NCI-H128 (cell line): ENCODE data around the gene RPL5.

Experiments
- DNase-seq: peaks from one replicate; lab custom pipeline; 2025; ENCODE audit not compliant: unreplicated experiment; lab: John Stamatoyannopoulos, UW

RPL5 gene

DNA sequence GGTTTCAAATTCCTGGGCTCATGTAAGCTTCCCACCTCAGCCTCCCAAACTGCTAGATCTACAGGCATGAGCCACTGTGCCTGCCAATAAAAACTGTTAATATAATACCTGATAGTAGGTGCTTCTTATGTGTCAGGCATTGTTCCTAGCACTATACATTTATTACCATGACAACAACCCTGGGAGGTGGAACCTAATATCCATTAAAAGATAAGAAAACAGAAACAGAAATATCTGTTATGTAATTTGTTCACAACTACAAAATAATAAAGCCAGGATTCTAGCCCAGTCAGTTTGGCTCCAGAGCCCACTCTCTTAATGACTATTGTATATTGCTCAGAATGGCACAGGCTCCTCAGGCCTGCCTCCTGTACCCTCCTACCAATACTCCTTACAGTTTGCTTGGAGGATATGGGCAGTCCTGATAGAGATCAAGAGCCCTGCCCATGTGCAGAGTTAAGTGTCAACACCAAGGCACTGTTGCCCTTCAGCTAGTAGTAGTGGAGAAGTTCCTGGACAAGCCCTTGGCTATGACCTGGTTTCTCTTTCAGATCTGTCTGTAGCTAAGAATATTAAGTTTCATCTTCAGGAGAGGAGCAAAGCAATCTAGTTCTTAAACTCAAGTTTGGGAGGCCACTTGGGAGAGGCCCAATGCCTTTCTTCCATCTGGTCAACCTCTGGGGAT, 22.4 kb downstream of the RPL5 start:
- DNase-seq = no peak

DNA sequence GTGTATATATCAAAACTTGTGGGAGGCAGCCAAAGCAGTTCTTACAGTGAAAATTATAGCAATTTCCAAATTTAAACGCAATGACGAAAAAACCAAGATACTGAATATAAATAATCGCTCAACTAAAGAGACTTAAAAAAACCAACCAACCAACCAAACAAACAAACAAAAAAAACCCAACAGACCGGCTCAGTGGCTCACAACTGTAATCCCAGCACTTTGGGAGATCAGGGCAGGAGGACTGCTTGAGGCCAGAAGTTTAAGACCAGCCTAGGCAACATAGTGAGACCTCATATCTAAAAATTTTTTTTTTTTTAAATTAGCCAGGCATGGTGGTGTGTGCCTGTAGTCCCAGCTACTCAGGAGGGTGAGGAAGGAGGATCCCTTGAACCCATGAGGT, 23.4 kb downstream of the RPL5 start:
- DNase-seq = no peak

DNA sequence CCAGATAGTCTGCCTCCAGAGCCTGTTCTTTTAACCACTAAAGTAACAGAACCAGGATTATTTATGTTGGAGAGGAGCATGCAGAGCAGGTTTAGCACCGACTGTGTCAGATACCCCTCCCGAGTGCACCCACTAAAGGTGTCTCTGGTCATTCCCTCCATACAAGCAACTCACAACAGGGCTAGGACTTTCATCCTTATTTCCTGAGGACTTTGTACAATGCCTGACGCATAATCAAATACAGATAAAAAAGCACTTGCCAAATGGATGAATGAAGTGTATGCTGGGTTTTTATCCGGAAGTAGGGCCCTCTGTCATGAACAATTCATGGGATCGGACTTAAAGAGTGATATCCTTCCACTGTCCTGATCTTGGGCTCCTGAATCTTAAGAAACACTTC, 26.0 kb downstream of the RPL5 start:
- DNase-seq = no peak

DNA sequence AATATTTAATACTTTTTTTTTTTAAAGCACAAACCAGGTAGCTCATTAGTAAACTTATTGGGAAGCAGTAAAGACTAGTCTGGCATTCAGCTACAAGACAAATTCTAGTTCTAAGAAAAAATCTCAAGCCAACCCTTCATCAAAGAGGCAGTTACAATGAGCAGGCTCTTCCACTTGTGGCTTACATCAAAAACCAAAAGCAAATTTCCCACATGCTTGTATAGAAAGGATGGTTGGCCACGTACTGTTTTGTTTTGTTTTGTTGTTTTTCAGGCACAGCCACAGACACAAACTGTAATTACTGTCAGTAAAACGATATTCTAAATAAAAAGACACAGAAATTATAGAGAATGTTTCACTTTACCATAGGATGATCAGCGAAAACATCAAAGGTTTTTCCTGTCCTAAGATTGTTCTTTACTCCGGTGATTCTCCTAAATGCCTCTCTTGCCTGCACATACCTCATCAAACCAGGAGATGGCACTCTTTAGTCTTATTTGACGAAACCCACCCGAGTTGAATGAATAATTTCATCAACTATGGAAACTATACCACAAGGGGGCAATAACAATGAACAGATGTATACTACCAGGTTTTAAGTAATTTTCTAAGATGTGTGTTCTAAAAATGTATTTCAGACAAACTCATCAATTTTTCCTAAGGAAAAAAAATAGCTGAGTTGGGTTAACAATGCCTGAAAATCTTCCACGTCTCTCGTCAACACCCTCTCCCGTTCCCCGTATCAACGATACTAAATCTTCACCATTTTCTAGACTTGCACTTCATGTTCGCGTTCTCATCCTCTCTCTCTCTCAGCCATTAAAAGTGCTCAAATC, 26.9 kb downstream of the RPL5 start:
- DNase-seq = peak; percentile 86

DNA sequence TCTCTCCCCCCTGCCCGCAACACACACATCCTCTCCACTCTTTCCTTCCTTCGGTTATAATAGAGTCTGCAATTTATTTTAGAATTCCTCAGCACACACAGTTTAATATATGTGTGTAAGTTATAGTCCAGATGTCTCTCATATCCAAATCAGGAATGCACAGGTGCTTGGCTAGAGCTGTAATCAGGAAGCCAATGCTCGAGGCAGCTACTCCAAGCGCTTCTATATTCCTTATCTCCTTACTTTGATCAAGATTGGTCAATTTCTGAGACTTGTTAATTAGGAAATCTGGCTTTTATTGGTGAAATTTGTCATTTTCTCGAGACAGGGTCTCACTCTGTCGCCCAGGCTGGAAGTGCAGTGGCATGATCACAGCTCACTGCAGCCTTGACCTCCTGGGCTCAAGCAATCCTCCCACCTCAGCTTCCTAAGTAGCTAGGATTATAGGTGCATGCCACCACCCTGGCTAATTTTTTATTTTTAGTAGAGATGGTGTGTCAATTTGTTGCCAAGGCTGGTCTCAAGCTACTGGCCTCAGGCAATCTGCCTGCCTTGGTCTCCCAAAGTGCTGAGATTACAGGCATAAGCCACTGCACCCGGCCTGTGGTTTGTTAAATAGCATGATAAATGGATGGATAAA, 27.7 kb downstream of the RPL5 start:
- no peak for DNase-seq

DNA sequence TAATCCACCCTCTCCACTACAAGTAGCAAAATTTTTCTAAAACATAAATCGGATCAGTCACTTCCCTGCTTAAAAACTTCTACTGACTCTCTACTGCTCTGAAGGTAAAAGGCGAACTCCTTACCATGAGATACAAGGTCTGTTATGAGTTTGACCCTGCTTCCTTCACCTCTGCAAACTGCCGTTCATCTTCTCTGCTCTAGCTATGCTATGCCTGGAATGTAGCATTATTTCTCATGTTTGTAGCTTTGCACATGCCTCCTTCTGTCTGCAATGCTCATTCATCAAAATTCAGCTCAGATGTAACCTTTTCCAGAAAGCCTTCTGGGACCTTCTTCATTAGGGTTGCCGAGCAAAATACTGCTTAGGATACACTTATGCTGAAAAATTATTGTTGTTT, 30.8 kb downstream of the RPL5 start:
- no peak for DNase-seq

DNA sequence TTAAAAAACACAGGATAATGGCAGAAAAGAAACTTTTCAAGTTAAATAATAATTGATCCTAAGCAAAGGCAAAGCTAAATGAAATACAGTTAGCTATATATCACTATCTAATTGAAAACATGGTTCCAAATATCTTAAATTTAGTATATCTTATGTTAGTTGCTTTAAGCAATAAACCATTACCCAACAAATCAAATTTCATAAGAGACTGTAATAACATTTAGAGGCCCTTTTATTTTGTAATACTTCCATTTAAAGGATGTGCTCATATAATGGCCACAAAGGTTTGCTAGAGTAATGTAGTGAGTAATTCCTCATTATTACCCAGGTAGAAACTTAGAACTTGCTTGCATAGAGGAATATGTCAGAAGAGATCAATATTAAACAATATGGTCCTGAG, 32.3 kb downstream of the RPL5 start:
- no peak for DNase-seq

DNA sequence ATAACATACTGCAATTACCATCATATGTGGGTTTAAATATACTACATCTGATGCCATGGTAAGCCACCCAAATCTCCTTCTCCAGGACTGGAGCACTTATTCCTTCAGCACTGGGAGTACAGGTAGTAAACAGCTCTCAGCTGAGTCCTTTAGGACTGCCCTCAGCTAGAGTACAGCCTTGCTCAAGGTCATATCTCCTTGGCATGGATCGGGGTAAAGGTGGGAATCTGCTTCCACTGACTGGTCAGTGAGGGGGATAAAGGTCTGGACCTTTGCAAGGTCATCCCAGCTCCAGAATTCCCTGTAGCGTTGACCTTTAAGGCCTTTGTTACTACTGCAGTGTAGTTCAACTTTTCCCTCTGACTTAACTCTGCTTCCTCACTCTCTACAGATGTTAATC, 38.8 kb downstream of the RPL5 start:
- no peak for DNase-seq

DNA sequence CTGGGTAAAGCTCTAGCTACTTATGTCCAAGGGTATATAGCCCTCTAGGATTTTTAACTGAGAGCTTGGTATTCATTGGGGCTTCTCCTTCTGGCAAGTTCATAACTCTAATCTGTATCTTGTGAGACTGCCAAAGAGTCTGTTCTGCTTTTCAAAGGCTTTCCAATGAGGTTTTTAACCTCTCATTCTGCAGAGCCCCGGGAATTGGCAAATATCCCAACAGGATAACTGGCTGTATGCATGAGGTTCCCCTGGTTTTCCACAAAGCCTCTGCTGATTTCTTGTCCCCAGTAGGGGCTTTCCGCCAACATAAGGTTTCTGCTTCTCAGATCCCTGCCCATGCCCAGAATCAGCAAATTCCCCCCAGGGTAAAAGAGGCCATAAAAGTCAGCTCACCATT, 40.9 kb downstream of the RPL5 start:
- no peak for DNase-seq

DNA sequence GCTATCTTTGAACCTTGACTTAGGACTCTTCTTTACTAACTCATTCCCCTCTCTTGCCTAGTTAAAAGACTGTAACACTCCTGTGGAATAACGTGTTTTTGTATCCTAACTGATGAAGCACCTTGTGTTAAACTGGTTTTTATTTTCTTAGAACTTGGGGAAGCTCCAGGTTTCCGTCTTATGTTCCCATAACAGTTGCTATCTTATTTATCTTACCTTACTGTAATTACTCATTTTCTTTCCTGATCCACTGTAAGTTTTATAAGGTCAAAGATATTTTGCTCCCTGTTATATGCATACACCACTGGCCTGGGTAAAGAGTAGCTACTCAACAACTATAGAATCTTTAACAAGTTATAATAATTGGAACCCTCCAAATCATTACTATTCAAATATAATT, 43.1 kb downstream of the RPL5 start:
- no peak for DNase-seq

DNA sequence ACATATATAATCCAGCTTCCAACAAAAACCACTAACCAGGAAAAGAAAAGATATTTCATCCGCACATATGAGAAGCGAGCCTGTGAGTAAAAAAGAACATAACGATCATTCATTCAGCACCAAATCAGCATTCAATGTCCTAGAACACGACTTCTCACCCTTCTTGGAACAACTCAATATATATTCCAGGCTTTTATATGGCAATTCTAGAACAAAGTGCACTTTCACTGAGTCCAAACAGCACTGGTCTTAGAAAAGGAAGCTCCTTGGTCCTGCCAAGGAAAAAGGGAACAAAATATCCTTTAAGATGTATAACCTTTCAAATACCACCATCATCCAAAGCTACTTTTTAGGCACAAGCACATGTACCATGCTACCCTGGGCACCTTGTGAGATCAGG, 44.5 kb downstream of the RPL5 start:
- DNase-seq = no peak

DNA sequence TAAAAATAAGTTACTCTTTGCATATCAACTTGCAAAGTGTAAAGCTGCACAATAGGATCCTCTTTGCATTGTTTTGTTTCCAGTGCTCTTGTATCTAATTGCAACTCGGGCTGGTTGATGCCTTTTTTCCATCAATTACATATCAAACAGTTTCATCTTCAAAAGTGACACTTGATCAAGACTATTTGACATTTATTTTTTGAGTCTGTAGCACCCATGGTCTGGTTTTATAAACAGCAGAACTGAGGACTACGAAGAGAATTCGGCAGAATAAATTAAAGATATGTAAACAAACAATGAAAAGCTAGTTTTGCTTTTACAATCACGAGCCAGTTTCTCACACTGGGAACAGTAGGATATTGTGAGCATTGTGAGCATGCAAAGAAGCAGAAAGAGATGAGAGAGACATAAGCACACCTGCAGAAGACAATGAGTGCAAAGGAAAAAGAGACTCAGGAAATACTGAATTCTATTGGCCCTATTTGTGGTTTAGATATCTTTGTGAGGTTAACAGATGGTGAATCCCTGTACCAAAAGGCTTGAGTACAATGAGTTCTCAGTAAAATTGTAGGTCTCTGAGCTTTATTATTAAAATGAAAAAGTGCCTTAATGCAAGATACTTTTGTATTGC, 45.4 kb downstream of the RPL5 start:
- peak; percentile 7 for DNase-seq

DNA sequence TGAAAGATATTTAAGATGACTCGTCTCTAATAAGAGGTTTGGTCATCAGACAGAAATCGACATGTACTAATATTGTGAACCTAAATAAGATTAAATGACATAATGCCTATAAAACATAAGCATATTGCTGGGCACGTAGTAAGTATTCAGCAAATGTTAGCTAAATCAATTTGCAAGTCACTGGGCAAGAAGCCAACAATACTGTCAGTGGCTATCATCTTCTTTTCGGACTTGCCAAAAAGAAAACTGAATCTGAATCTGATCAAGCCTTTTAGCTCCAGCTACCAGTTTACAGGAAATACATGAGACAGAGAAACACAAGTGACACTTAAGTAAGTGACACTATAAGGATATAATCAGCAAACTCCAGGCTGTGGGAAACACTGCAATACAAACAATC, 46.0 kb downstream of the RPL5 start:
- no peak for DNase-seq

DNA sequence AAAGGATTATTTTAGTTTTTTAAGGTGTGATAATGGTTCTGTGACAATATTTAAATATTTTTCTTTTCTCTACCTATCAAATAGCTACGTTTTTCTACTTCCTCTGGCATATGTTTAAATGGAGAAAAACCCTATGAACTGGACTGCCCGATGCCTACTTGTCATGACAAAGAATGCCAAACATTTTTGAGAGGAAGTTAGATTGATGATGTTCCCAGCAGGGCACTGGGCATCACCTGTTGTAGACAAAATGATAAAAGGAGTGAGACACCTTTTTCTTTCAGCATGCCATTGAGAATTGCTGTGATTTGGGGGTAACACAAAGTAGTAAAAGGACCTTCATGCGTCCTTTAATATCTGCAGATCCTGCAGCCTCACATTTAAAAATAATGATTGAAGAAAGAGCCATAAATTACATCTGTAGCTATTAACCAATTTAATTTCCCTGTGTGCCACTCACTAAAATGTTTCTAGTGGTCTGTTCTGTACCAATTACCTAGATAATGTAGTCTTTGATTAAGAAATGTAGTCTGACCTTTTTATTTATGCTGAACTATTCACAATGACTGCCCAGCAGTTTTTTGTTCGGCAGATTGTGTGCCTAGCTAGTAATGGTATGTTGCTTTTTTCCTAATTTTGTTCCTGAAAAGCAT, 47.6 kb downstream of the RPL5 start:
- no peak for DNase-seq

DNA sequence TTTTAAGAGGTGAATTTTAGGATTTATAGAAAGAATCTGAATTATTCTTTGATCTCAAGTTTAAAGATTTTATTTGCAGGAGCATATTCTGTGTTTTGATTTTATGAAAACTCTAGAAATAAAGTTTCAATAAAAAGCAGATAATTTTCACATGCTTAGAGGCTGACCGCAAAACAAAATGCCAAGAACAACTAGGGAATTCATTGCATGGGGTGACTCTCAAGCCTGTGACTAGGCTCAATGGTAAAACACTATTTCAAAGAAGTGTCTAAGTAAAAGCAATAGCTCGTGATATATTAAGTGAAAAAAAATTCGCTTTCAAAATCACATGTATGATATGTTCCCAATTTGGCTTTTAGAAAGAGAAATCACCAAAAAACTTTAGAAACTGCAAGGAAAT, 49.6 kb downstream of the RPL5 start:
- DNase-seq = no peak

DNA sequence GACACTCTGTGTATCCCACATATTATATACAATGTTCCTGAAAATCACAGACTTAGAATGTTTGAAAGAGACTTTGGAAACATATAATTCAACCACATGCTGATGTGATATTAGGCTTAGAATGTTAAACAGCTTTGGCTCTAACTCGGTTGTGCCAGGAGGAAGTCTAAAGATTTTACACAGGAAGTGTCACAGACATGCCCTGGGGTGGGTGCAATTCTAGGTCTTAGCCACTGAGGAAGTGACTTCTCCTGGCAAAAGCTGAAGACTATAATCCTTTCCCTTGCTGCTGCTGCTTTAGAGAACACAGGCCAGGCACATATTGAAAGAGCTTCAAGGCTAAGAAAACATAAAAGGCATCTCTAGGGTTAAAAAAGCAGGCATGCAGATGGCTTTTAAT, 51.0 kb downstream of the RPL5 start:
- DNase-seq = no peak

DNA sequence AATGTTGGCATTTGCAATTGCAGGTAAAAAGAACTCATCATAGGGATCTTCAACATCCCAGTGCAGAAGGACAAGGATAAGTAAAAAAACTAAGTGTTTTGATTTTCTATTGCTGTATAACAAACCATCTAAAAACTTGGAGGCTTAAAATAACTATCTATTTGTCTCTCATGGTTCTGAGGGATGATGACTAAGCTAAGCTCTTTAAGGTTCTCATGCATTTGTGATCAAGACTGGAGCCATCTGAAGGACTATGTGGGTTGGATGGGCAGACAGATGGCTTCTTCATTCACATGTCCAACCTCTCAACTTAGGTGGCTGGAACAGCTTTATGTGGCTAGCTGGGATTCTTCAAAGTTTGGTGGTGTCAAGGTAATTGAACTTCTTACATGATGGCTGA, 51.5 kb downstream of the RPL5 start:
- DNase-seq = no peak

DNA sequence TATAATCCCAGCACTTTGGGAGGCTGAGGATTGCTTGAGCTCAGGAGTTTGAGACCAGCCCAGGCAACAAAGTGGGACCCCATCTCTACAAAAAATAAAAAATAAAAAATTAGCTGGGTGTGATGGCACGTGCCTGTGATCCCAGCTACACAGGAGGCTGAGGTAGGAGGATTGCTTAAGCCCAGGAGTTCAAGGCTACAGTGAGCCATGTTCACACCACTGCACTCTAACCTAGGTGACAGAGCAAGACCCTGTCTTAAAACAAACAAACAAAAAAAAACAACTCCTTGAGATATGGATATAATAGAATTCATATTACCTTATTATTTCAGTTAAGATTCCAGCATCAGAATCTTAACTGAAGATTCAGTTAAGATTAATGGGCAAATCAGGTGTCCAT, 52.4 kb downstream of the RPL5 start:
- no peak for DNase-seq

DNA sequence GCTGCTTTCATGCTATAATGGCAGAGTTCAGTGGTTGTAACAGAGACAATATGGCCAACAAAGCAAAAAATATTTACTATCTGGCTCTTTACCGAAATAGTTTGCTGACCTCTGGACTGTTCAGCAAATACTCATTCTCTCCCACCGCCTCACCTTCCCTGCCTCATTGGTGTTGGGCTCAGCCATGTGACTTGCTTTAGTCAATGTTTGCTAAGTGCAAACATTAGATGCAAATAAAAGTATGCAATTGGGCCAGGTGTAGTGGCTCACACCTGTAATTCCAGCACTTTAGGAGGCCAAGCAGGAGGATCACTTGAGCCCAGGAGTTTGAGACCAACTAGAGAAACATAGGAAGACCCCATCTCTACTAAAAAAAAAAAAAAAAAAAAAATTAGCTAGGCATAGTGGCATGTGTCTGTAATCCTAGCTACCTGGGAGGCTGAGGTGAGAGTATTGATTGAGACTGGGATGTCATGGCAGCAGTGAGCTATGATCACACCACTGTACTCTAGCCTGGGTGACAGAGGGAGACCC, 55.1 kb downstream of the RPL5 start:
- DNase-seq = no peak

DNA sequence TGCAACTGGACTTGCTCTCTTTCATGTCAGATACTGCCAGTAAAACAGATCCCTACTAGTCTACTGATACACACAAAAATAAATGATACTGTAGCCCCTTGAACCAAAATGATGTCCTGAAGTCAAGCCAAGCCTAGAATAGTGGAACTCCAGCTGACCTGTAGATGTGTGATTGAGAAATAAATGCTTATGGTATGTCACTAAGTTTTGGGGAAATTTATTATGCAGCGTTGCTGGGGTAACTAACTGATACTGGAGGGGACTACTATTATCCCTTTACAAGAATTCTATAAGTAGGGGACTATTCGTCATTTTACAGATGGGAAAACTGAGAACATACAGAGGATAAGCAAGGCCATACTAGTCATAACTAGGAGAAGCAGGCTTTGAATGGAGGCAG, 55.6 kb downstream of the RPL5 start:
- no peak for DNase-seq
